ENCODE results near the gene RAB3C. TPM values are rescaled to one million over a fixed set of nuclear protein-coding genes. Genes with fewer than 3 reads are reported as not detected.

RAB3C gene
- total RNA-seq, 1 experiment from 2014 or later = 13.3 TPM

DNA sequence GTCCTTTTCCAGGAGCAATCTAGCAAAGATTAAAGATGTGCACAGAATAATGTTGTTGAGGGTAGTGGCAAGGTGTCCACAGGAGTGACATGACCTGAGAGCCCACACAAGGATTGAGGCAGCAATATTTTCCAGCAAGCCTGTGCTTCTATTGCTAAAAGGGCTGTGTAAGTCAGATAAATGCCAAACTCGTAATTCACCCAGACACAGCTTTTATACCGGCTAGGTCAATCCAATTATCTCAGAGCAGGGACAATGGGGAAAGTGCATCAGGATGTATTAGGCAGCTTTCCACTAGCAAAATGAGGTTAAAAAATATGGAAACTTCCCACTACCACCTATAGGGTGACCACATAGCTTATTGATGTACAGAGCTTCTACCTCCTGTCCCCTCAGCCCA lies 34.8 kb upstream of the RAB3C start:
- H3K9me3 Mint-ChIP-seq = peaks cover 19% of the 10 kb centered on the region
- H3K4me3 Mint-ChIP-seq = no peak overlapping the region
- no peak for ATAC-seq
- no peaks in the 10 kb centered on the region for H3K27me3 Mint-ChIP-seq (ENCODE audit: low read depth)
- H3K36me3 Mint-ChIP-seq = peaks cover 6% of the 10 kb centered on the region
- ChIA-PET CTCF (interaction anchor here (0.8 kb wide), 1 partner anchor 35 kb away, joined by 3 read pairs; the partner anchor contains the start of gene RAB3C), POLR2A (no interaction called here)
- no peak for DNase-seq (ENCODE audit: low spot score)
- 0 out of 2 replicates have a peak, but pooled peaks cover 2% of the 10 kb centered on the region for H3K4me1 Mint-ChIP-seq
- TF ChIP-seq ELF4 (CRISPR knock-in tag; IDR thresholded peaks at IDR 0.05; ENCODE audit: low read depth) (no peak), ZNF263 (CRISPR knock-in tag; IDR thresholded peaks at IDR 0.05; ENCODE audit: low read depth) (no peak), CREM (CRISPR knock-in tag; IDR thresholded peaks at IDR 0.05) (no peak), RORB (CRISPR knock-in tag; IDR thresholded peaks at IDR 0.05) (no peak), MLX (CRISPR knock-in tag; IDR thresholded peaks at IDR 0.05) (no peak), NR2C2 (CRISPR knock-in tag; IDR thresholded peaks at IDR 0.05) (no peak), SMAD3 (CRISPR knock-in tag; IDR thresholded peaks at IDR 0.05; ENCODE audit: borderline replicate concordance) (no peak), CBFB (CRISPR knock-in tag; IDR thresholded peaks at IDR 0.05; ENCODE audit: low read depth) (no peak), GTF2I (CRISPR knock-in tag; conservative IDR thresholded peaks at IDR 0.05) (no peak), ZNF416 (CRISPR knock-in tag; IDR thresholded peaks at IDR 0.05) (no peak), GABPB1 (CRISPR knock-in tag; IDR thresholded peaks at IDR 0.05) (no peak), TP53 (CRISPR knock-in tag; IDR thresholded peaks at IDR 0.05) (no peak), NFATC4 (CRISPR knock-in tag; IDR thresholded peaks at IDR 0.05) (no peak), FOXP1 (CRISPR knock-in tag; IDR thresholded peaks at IDR 0.05; ENCODE audit: borderline replicate concordance) (no peak), ZNF396 (CRISPR knock-in tag; IDR thresholded peaks at IDR 0.05; ENCODE audit: borderline replicate concordance) (no peak), SOX15 (CRISPR knock-in tag; IDR thresholded peaks at IDR 0.05) (no peak)
- TF ChIP-seq, protein P1, sequence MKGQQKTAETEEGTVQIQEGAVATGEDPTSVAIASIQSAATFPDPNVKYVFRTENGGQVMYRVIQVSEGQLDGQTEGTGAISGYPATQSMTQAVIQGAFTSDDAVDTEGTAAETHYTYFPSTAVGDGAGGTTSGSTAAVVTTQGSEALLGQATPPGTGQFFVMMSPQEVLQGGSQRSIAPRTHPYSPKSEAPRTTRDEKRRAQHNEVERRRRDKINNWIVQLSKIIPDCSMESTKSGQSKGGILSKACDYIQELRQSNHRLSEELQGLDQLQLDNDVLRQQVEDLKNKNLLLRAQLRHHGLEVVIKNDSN (CRISPR knock-in tag; IDR thresholded peaks at IDR 0.05) = no peak
- TF ChIP-seq, protein P2, sequence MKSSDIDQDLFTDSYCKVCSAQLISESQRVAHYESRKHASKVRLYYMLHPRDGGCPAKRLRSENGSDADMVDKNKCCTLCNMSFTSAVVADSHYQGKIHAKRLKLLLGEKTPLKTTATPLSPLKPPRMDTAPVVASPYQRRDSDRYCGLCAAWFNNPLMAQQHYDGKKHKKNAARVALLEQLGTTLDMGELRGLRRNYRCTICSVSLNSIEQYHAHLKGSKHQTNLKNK (CRISPR knock-in tag; IDR thresholded peaks at IDR 0.05) = no peak
- TF ChIP-seq, protein P3, sequence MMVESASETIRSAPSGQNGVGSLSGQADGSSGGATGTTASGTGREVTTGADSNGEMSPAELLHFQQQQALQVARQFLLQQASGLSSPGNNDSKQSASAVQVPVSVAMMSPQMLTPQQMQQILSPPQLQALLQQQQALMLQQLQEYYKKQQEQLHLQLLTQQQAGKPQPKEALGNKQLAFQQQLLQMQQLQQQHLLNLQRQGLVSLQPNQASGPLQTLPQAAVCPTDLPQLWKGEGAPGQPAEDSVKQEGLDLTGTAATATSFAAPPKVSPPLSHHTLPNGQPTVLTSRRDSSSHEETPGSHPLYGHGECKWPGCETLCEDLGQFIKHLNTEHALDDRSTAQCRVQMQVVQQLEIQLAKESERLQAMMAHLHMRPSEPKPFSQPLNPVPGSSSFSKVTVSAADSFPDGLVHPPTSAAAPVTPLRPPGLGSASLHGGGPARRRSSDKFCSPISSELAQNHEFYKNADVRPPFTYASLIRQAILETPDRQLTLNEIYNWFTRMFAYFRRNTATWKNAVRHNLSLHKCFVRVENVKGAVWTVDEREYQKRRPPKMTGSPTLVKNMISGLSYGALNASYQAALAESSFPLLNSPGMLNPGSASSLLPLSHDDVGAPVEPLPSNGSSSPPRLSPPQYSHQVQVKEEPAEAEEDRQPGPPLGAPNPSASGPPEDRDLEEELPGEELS (CRISPR knock-in tag; IDR thresholded peaks at IDR 0.05) = no peak
- H3K27ac Mint-ChIP-seq = no peak overlapping the region

- Mint-ChIP-seq H3K27ac (no peak overlapping the region), H3K4me1 (no peaks in the 10 kb centered on the region), H3K9me3 (peaks cover 8% of the 10 kb centered on the region), H3K27me3 (ENCODE audit: low read depth) (no peaks in the 10 kb centered on the region), H3K36me3 (no peaks in the 10 kb centered on the region), H3K4me3 (no peak overlapping the region)
- no peak for DNase-seq (ENCODE audit: low spot score)
- ChIA-PET POLR2A (no interaction called here), CTCF (no interaction called here)
- no peak for ATAC-seq
- no peak for TF ChIP-seq ESRRA (CRISPR knock-in tag; IDR thresholded peaks at IDR 0.05; ENCODE audit: borderline replicate concordance)
- TF ChIP-seq MLX (CRISPR knock-in tag; IDR thresholded peaks at IDR 0.05) = no peak
- TF ChIP-seq, protein P4, sequence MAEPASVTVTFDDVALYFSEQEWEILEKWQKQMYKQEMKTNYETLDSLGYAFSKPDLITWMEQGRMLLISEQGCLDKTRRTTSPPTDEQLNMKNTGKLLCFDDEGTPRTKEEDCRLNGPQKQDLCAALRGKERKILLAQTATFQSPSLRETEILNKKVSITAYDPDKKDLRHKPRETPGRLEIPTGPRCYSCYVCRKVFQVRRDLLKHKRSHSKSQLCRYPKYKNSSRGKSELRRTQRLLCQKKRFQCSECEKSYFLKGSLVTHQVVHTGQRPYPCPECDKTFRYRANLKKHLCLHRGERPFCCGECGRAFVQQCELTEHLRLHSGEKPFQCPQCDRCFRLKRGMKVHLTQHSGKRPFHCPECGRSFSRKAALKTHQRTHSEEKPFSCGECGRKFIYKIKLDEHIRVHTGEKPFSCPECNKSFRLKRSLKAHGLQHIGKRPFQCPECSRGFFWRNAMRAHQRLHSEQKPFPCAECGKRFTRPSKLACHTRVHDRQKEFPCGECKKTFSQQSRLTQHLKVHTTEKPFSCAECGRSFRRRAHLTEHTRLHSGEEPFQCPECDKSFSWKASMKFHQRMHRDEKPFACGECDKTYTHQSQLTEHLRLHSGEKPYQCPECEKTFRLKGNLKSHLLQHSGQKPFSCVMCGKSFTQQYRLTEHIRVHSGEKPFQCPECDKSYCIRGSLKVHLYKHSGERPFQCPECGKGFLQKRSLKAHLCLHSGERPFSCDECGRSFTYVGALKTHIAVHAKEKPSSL (CRISPR knock-in tag; conservative IDR thresholded peaks at IDR 0.05) = no peak
- no peak for TF ChIP-seq FOXJ3 (CRISPR knock-in tag; IDR thresholded peaks at IDR 0.05; ENCODE audit: borderline replicate concordance)
- TF ChIP-seq, protein P5, sequence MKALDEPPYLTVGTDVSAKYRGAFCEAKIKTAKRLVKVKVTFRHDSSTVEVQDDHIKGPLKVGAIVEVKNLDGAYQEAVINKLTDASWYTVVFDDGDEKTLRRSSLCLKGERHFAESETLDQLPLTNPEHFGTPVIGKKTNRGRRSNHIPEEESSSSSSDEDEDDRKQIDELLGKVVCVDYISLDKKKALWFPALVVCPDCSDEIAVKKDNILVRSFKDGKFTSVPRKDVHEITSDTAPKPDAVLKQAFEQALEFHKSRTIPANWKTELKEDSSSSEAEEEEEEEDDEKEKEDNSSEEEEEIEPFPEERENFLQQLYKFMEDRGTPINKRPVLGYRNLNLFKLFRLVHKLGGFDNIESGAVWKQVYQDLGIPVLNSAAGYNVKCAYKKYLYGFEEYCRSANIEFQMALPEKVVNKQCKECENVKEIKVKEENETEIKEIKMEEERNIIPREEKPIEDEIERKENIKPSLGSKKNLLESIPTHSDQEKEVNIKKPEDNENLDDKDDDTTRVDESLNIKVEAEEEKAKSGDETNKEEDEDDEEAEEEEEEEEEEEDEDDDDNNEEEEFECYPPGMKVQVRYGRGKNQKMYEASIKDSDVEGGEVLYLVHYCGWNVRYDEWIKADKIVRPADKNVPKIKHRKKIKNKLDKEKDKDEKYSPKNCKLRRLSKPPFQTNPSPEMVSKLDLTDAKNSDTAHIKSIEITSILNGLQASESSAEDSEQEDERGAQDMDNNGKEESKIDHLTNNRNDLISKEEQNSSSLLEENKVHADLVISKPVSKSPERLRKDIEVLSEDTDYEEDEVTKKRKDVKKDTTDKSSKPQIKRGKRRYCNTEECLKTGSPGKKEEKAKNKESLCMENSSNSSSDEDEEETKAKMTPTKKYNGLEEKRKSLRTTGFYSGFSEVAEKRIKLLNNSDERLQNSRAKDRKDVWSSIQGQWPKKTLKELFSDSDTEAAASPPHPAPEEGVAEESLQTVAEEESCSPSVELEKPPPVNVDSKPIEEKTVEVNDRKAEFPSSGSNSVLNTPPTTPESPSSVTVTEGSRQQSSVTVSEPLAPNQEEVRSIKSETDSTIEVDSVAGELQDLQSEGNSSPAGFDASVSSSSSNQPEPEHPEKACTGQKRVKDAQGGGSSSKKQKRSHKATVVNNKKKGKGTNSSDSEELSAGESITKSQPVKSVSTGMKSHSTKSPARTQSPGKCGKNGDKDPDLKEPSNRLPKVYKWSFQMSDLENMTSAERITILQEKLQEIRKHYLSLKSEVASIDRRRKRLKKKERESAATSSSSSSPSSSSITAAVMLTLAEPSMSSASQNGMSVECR (CRISPR knock-in tag; IDR thresholded peaks at IDR 0.05; ENCODE audit: borderline replicate concordance) = no peak
- no peak for TF ChIP-seq EMX1 (CRISPR knock-in tag; IDR thresholded peaks at IDR 0.05)
- TF ChIP-seq ZNF396 (CRISPR knock-in tag; IDR thresholded peaks at IDR 0.05; ENCODE audit: borderline replicate concordance) = no peak
- TF ChIP-seq CBFB (CRISPR knock-in tag; IDR thresholded peaks at IDR 0.05; ENCODE audit: low read depth) = no peak
- TF ChIP-seq, protein P6, sequence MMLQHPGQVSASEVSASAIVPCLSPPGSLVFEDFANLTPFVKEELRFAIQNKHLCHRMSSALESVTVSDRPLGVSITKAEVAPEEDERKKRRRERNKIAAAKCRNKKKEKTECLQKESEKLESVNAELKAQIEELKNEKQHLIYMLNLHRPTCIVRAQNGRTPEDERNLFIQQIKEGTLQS (CRISPR knock-in tag; conservative IDR thresholded peaks at IDR 0.05) = no peak
- no peak for TF ChIP-seq SMAD3 (CRISPR knock-in tag; IDR thresholded peaks at IDR 0.05; ENCODE audit: borderline replicate concordance)
These were observed 31.4 kb upstream of the RAB3C start for GRCh38 chr5:58551492-58551891.
